A549 (cell line): ENCODE results near the gene PCDH8.

Source experiments
- CHD2 ChIP-seq: fragments of 150-350 bp; IDR thresholded peaks from 2 replicates; pipeline ENCODE4 v1.6.1; 2014; ENCODE audit warnings: low read length; ENCODE audit not compliant: partially characterized antibody
- EP300 ChIP-seq, 2 experiments: fragments of >200 bp; sonication (Bioruptor Twin); formaldehyde crosslinking; IDR thresholded peaks; 2 replicates in 1 of 2; 3 replicates in 1 of 2; pipeline ENCODE4 v1.6.1; 2016 to 2017
- POLR2A ChIP-seq: IDR thresholded peaks from 2 replicates; pipeline ENCODE4 v1.6.1; 2012; ENCODE audit warnings: mild to moderate bottlenecking, low read length
- RFX5 ChIP-seq: fragments of 450-650 bp; IDR thresholded peaks from 2 replicates; pipeline ENCODE4 v1.7.1; 2014; ENCODE audit warnings: antibody characterized with exemption, mild to moderate bottlenecking, moderate library complexity

- TF ChIP-seq CHD2 = no peak
- TF ChIP-seq RFX5 = no peak
- TF ChIP-seq POLR2A = no peak
- TF ChIP-seq EP300 (IDR thresholded peaks at IDR 0.05) = no peak
Observed at GRCh38 chr13:52845334-52845761, 3.1 kb downstream of the PCDH8 start.
